Measurements from ENCODE around the gene CUBN. TPM values are rescaled to one million over a fixed set of nuclear protein-coding genes. Genes with fewer than 3 reads are reported as not detected.
"Not testable (repeated sequence)": the region's sequence is repeated elsewhere in the genome, so short reads cannot be mapped to it uniquely, and the experiment has no call there.

Gene CUBN
- total RNA-seq, 1 donor from 2014 or later = 6.1 TPM

DNA sequence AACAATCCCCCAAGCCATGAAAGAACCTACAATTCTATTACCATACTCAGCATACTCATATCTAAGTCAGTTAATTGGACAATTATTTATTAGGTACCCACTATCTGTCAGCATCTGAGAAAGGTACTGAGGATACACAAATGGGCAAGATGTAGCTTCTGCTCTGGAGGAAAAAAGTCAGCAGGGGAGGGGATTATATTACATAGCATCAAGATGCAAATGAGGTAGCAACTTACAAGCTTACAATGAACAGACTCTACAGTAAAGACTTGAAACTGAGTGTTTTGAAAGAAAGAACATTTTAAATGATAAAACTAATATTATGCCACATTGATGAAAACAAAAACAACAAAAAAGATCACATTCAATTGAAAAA is 10.8 kb upstream of the CUBN start:
- DNase-seq = no peak

DNA sequence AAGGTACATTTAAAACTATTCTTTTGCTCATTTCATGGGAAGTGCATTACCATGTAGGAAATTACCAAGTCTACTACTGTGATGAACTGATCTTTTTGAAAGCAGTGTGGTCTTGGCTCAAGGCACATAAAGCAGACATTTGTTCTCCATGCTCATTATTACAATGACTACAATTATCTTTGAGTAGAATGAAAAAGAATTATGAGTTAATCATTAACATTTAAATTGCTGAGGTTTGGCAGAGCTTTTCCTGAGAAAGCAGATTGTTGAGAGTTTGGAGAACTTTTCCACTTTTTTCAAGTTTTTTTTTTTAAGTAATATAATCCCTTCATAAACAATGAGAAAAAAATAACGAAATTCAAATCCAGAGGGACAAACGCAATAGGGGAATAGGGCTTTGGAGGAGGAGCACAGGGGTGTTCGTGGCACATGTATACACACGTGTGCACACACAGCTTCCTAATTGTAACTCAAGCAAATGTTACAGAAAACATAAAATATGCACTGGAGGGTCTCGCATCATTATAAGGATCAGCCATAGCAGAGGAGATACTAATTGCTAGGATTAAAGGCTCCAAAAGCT is 8.9 kb upstream of the CUBN start:
- no peak for DNase-seq

DNA sequence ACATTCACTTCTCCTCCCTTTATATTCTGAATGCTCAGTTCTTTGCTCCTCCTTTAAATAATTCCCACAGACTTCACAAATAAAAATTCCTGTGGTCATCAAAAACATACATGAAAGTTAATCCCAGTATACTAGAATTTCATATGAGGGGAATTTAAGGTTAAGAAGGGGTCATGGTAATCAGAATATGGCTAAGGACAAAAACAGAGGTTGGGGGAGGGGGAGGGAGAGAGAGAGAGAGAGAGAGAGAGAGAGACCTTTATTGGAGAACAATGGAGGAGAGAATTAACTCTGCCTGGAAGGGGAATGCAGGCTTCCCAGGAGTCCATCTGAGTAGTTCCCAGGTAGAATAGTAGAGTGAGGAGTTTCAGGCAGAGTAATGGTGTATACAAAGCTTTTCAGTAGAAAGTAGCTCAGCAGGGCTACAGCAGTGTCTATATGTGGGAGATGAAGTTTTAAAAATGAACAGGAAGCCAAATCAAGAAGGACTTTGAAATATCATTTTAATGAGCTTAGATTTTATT is 5.2 kb upstream of the CUBN start:
- DNase-seq = no peak

DNA sequence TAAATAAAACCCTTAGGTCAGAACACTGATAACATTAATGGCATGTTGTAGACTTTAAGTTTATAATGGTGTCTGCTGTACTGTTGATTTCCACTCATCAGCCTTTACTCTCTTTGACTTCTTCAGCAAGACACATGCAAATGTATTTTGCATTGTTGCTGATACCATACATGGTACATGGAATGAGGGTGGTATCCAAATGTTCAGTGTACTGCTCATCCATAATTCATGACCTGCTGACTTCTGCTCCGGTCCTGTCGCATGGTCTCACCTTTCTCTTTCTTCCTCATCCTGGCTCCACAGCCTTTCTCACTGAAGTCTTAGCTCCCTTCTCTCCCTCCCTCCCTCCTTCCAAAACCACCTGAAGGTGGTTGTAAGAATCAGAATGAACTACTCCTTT is 4.7 kb upstream of the CUBN start:
- no peak for DNase-seq

GRCh38 chr10:17128261-17128660 is 1.4 kb downstream of the CUBN start:
- DNase-seq = no peak

- no peak for DNase-seq
These were observed 3.3 kb downstream of the CUBN start for GRCh38 chr10:17126327-17126726.

DNA sequence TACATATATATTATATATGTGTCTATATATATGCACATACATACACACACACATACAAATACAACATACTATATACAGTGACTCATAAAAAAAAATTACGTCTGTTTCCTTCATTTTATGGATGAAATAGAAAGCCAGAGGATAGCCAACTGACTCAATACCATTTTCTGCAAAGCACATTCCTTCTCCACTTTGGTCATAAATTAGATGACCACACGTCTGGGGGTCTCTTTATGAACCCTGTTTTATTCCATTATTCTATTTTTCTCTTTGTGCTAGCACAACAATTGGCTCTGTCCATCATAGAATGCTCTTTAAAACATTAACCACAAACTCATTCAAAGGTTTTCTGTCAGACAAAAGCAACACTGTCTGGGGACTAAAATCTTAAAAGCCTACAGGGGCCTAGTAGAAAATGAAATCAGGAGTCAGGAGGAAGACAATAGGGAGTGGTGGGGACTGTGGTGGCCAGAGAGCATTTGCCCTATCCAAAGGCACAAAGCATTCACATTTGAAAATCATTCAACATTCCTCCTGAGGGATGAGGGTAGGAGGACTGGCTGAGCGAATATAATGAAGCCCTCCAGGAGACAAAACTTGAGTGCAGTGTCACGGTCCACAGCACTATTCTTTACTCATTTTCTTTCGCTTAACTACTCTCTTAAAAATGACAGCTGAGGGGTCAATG is 4.3 kb downstream of the CUBN start:
- DNase-seq = no peak

GRCh38 chr10:17123961-17124360 is 5.7 kb downstream of the CUBN start:
- DNase-seq = no peak

DNA sequence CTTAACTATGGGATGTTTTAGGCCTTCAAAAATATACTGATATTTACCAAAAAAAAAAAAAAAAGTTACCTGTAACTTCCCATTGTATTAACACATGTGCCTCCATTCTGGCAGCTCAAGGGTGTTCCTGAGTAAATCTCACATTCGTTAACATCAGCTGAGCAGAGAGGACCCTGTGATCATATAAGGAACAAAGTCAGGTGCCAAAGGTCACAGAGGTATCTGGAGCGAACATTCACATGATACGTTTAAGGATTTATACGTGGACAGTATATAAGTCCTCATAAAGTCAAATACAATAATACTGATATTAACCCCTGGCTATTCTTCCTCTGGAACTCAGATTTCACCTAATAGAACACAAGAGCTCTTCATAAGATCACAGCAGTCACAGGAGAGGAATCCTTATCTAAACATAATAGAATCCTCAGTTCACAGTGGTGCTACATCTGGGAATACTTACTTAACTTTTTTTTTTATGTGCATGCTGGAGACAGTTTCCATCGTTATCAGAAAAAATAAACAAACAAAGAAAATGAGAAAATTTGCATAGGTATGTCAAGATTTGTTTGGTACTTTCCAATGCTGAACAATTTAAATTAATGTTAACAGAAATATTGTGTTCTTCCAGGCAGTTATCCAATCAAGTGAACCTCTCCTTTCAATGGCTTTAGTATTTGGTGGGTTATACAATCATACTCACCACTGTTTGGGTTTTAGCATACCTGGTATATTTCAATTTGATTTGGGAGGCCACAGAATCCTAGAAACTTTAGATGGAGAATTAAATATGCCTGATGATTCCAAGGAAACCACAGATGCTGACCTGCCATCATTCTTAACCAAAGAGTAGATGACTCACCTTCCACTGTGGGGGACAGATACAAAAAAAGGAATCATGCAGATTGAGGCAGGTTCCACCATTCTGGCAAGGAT is 6.6 kb downstream of the CUBN start:
- DNase-seq = no peak

DNA sequence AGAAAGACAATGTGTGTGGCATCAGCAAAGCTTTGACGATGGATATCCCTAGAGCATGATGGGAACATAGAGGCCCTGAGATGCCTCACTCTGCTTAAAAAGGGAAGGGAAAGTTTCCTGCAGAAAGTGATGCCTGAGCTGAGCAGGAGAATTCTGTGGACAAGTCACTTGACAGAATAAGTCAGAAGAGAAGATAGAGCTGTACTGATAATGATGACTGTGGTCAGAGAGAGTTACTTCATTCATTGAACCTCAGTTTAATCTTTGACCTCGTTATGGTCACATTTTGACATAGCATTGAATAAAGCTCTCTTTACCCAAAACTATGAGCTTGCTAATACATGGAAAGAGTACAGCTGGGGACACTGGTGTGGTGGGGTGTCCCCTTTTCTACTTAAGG is 7.6 kb downstream of the CUBN start:
- no peak for DNase-seq

DNA sequence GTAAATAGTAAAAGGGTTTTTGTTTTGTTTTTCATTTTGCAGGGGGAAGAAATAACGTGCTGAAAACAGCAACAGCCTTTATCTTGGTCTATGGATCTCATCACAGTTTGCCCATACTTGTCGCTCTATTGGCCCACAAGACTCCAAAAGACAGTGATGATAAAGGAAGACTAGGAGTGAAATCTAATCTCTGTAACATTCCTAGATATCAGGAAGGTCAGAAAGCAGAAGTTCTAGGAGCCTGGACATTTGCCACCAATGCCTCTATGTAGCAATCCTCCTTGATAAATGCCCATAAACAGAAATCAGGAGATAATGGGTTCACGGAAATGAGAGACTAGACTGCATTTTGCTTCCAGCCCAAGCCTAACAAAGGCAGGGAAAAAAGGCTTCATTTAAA is 8.9 kb downstream of the CUBN start:
- no peak for DNase-seq

GRCh38 chr10:17119845-17120244 is 9.8 kb downstream of the CUBN start:
- DNase-seq = no peak

- DNase-seq = peak; percentile 29
These were observed 13.4 kb downstream of the CUBN start for GRCh38 chr10:17116193-17116592.

DNA sequence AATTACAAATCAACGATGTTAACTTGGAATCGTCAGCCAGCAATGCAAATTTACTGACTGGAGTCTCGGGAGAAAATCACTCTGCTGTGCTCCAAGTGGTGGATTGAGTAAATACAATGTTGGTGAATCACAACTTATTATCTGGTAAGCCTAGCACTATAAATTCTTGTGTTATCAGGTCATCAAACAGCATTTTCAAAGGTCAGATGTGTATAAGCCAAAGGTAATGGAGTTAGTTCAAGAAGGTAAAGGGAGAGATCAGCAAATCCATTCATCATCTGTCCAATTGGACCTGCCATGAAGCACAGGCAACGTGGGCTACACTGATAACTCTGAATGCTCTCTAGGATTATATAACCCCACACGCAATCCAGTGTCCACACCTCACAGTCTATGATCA is 13.9 kb downstream of the CUBN start:
- peak; percentile 26 for DNase-seq

GRCh38 chr10:17114878-17115444 is 14.7 kb downstream of the CUBN start:
- not testable (repeated sequence) for DNase-seq

DNA sequence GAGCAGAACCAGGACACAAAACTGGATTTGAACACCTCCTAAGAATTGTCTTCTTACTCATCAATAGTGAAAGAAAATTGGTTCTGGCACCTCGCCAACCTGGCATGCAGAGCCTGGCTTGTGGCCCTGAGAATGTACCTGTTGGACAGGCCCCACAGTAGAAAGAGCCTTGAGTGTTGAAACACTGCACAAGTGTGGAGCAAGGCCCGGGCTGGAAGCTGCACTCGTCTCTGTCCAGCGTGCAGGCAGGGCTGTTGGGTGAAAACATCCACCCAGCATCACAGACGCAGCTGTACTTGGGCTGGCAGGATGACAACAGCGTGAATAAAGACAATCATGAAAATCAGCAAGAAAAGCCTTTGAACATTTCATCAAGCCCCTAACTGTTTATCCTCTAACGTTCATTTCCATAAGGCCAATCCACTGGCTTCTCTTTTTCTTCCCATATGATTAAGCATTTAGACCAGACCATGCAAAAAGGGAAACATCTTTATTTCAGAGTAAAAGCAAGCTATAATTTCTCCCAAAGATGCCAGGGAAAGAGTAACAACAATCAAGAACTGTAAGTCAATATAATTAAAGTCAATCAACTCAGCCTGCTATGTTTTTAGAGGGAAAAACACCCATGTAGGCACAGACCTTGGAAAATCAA is 15.6 kb downstream of the CUBN start:
- DNase-seq = peak; percentile 41

DNA sequence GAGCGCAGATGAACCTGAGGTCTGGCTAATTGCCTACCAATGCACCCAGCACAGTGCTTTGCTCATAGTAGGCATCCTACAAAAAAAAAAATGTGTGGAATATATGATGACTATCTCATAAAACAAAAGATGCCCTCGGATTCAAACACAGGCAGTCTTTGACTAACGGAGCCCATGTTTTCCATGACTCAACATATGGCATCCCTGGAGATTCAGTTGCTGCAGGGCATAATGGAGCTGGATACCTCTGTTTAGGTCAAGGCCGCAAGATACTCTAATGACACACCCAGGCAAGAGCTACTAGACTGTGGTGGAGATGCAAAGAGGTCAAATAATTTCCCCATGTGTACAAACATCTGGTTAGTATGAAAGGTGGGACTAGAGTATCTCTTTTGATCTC is 16.3 kb downstream of the CUBN start:
- no peak for DNase-seq

DNA sequence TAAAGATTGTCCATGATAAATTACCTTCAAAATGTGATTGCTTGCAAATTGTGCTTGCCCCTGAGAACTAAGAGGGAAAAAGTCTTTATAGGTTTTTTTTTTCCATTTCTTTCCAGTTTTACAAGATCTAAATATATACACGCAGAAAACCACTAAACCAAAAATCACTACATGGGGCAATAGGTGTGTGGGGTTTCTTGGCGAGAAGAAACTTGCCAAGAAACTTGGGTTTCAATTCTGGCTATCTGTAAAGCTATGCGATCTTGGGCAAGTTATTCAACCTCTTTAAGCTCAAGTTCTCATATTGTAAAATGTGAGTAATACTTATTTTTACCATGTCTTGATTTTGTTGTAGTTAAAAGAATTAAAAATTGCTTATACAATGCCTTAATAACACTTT is 17.0 kb downstream of the CUBN start:
- DNase-seq = no peak

GRCh38 chr10:17109475-17110207 is 20.0 kb downstream of the CUBN start:
- peak; percentile 35 for DNase-seq

DNA sequence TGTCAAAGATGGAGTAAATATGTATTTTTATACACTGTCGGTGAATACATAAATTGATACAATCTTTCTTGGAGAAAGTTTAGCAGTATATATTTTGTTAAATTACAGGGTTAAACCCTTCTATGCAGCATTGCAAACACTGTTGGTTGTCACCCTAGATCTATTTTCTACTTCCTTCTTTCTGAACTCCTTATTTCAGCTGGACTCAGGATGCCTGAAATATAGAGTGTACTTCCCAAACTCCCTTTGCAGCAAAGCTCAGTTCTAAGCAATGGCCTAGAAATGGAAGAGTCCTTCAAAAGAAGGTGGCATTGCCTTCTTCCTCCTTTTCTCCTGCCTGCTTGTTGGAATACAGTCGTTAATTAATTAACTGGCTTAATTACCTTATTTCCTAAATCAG is 20.6 kb downstream of the CUBN start:
- no peak for DNase-seq

- DNase-seq = no peak
These were observed 22.6 kb downstream of the CUBN start for GRCh38 chr10:17106991-17107390.

DNA sequence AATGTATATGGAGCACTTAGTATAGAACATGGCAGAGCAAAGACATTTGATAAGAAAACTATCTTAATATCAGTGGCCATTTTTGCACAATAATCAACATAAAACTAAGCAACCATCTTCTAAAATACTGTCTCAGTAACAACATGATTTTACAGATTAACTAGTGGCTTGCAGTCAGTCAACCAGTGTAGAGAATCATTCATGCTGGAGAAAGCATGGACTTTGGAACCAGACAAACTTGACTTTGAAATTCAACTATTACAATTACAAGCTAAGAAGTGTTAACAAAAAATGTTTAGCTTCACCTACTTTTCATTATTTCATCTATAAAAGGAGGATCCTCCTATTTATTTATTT is 27.7 kb downstream of the CUBN start:
- DNase-seq = no peak

All from dermis blood vessel endothelial cell (primary cell).